LNCaP clone FGC (cell line): ENCODE data around the gene CPLX1.

Experiments
- DNase-seq: peaks from one replicate; pipeline ENCODE4 v3.0.0-alpha.2; 2011; ENCODE audit warnings: low read depth
- H3K4me3 ChIP-seq: 2 replicates; pipeline ENCODE4 v1.5.1; 2011; ENCODE audit warnings: mild to moderate bottlenecking, low read depth, low read length, control low read depth
- TF ChIP-seq, protein P1 (sequence below): IDR thresholded peaks from 2 replicates; pipeline ENCODE4 v1.5.1; 2012; ENCODE audit warnings: mild to moderate bottlenecking; ENCODE audit not compliant: control insufficient read depth, insufficient read depth; ENCODE audit errors: extremely low read depth

Gene CPLX1

DNA sequence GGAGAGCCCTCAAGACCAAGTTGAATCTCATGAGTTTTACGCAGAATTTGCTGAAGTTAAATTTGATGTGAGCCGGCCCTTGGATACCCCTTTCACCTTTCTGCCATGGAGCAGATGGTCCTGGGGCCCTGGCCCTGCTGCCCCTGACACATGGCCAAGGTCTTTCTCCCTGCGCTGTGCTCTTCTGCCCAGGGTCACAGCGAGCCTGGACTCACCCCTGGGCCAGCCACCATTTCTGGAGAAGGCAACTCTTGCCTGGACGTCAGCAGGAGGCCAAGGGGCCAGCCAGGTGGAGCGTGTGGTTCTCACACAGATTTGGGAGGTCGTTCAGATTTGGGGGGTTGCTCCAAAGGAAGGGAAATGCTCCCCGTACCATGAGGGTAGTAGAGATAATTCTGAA lies 90.3 kb downstream of the CPLX1 start:
- DNase-seq = no peak
- TF ChIP-seq, protein P1, sequence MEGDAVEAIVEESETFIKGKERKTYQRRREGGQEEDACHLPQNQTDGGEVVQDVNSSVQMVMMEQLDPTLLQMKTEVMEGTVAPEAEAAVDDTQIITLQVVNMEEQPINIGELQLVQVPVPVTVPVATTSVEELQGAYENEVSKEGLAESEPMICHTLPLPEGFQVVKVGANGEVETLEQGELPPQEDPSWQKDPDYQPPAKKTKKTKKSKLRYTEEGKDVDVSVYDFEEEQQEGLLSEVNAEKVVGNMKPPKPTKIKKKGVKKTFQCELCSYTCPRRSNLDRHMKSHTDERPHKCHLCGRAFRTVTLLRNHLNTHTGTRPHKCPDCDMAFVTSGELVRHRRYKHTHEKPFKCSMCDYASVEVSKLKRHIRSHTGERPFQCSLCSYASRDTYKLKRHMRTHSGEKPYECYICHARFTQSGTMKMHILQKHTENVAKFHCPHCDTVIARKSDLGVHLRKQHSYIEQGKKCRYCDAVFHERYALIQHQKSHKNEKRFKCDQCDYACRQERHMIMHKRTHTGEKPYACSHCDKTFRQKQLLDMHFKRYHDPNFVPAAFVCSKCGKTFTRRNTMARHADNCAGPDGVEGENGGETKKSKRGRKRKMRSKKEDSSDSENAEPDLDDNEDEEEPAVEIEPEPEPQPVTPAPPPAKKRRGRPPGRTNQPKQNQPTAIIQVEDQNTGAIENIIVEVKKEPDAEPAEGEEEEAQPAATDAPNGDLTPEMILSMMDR = no peak
- H3K4me3 ChIP-seq = no peak overlapping the region
